ENCODE results near the gene ST6GAL2. TPM values are rescaled to one million over a fixed set of nuclear protein-coding genes. Genes with fewer than 3 reads are reported as not detected.

The ST6GAL2 gene
- total and polyA plus RNA-seq, 2 of the 8 experiments (the other 6 are each of a cell fraction or from before 2014, with no cell fraction given) = 2.7 to 17.5 TPM

DNA sequence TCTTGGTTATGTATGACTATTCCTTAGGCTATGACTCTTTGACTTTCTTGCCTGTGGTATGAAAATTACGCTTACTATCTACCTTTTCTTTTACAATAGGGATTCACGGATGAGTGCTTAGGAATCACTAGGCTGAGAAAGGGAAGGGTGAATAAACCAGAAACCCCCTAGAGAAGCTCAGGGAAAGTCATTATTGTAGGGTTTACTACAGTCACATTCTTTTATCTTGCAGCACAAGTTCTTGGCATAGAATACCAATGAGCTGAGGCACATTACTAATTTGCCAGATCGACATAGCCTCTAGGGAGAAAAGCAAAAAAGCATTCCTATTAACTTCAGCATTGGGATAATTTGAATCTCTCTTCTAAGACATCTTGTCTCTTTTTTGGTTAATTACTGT is 103.3 kb downstream of the ST6GAL2 start:
- Histone ChIP-seq H3K23ac (ENCODE audit: insufficient read length) (no peak overlapping the region), H3K36me3 (ENCODE audit: control insufficient read depth in 2 of 4, insufficient read depth in 4 of 4, low read length in 3 of 4) (no peaks in the 10 kb centered on the region), H3K23me2 (ENCODE audit: low read depth, low read length) (no peaks in the 10 kb centered on the region), H2BK12ac (ENCODE audit: low read depth, low read length) (no peak overlapping the region), H4K5ac (ENCODE audit: insufficient read length, low read depth, low read length) (no peak overlapping the region), H3K79me2 (ENCODE audit: control insufficient read depth in 1 of 2, insufficient read depth in 2 of 2, low read length in 2 of 2) (no peaks in the 10 kb centered on the region), H3K4me1 (replicated peaks in 1 of 4; ENCODE audit: control insufficient read depth in 3 of 4, insufficient read depth in 4 of 4, low read length in 3 of 4) (no peaks in the 10 kb centered on the region), H4K8ac (ENCODE audit: extremely low read depth, insufficient read depth, low read length) (no peak overlapping the region), H3K4me3 (ENCODE audit: extremely low read depth in 1 of 4, insufficient read depth in 2 of 4, low read depth in 3 of 4, low read length in 4 of 4) (no peak overlapping the region), H2BK120ac (replicated peaks; ENCODE audit: low read depth, low read length) (no peak overlapping the region), H4K91ac (replicated peaks; ENCODE audit: insufficient read length, low read length) (no peak overlapping the region), H3K18ac (ENCODE audit: extremely low read depth, low read length) (no peak overlapping the region), H3K56ac (replicated peaks; ENCODE audit: insufficient read length, low read depth, low read length) (no peak overlapping the region), H3K9ac (replicated peaks in 1 of 4; ENCODE audit: extremely low read depth in 1 of 4, low read depth in 3 of 4, low read length in 3 of 4) (no peak overlapping the region), H2BK15ac (ENCODE audit: low read length) (no peak overlapping the region), H3K4ac (replicated peaks; ENCODE audit: insufficient read length, low read depth, low read length) (no peak overlapping the region), H2AFZ (ENCODE audit: low read length) (no peak overlapping the region), H4K20me1 (replicated peaks in 1 of 2; ENCODE audit: control insufficient read depth in 1 of 2, insufficient read depth in 2 of 2, low read length in 2 of 2) (no peaks in the 10 kb centered on the region), H3K4me2 (ENCODE audit: insufficient read depth in 1 of 2, low read depth in 2 of 2, low read length in 2 of 2) (no peak overlapping the region), H3K79me1 (ENCODE audit: low read depth, low read length) (no peaks in the 10 kb centered on the region), H2AK5ac (ENCODE audit: low read depth, low read length) (no peak overlapping the region), H2BK20ac (ENCODE audit: low read length) (no peak overlapping the region), H3K27ac (ENCODE audit: low read depth, low read length) (no peak overlapping the region), H3K27me3 (replicated peaks in 1 of 4; ENCODE audit: control insufficient read depth in 3 of 4, extremely low read depth in 1 of 4, insufficient read depth in 3 of 4, low read length in 3 of 4) (no peaks in the 10 kb centered on the region), H3K14ac (ENCODE audit: insufficient read length) (no peak overlapping the region), H2BK5ac (ENCODE audit: low read depth, low read length) (no peak overlapping the region), H3K9me3 (ENCODE audit: insufficient read depth in 2 of 2, low read depth in 1 of 2, low read length in 1 of 2) (no peaks in the 10 kb centered on the region)
- DNase-seq (ENCODE audit: low read depth in 1 of 2, low spot score in 2 of 2) = no peak
- 93% methylated on average over 3 of the region's 3 CpGs; no CpG with 5 or more reads in 1 of the 2 experiments for WGBS, 2 experiments (ENCODE audit: extremely low coverage in 1 of 2, insufficient coverage in 1 of 2, insufficient read length in 1 of 2, insufficient replicate concordance in 2 of 2, low coverage in 1 of 2, low lambda C conversion rate in 2 of 2, missing lambda C conversion rate in 1 of 2)
- ChIA-PET POLR2A (ENCODE audit: partially characterized antibody) (no interaction called here), CTCF (ENCODE audit: partially characterized antibody) (no interaction called here)
- no peak for FAIRE-seq
- TF ChIP-seq EGR1 (IDR thresholded peaks at IDR 0.05; ENCODE audit: borderline replicate concordance, low read depth, low read length) = no peak
- no peak for TF ChIP-seq TAF7 (optimal IDR thresholded peaks at IDR 0.05; ENCODE audit: borderline replicate concordance, low read depth, low read length)
- no peak for TF ChIP-seq BRCA1 (IDR thresholded peaks at IDR 0.05; ENCODE audit: low read depth, low read length)
- no peak for TF ChIP-seq SP2 (IDR thresholded peaks at IDR 0.05; ENCODE audit: low read length)
- no peak for TF ChIP-seq NRF1 (IDR thresholded peaks at IDR 0.05; ENCODE audit: low read depth, low read length)
- TF ChIP-seq ZNF274 (IDR thresholded peaks at IDR 0.05; ENCODE audit: borderline replicate concordance, extremely low read depth, low read length) = no peak
- TF ChIP-seq RBBP5 (IDR thresholded peaks at IDR 0.05; ENCODE audit: borderline replicate concordance, low read depth, low read length) = no peak
- no peak for TF ChIP-seq CEBPB (IDR thresholded peaks at IDR 0.05; ENCODE audit: low read depth, low read length)
- no peak for TF ChIP-seq CHD1 (IDR thresholded peaks at IDR 0.05; ENCODE audit: low read depth, low read length)
- TF ChIP-seq, protein P1, sequence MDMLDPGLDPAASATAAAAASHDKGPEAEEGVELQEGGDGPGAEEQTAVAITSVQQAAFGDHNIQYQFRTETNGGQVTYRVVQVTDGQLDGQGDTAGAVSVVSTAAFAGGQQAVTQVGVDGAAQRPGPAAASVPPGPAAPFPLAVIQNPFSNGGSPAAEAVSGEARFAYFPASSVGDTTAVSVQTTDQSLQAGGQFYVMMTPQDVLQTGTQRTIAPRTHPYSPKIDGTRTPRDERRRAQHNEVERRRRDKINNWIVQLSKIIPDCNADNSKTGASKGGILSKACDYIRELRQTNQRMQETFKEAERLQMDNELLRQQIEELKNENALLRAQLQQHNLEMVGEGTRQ (IDR thresholded peaks at IDR 0.05; ENCODE audit: low read length) = no peak
- no peak for TF ChIP-seq SAP30 (IDR thresholded peaks at IDR 0.05; ENCODE audit: insufficient read depth, insufficient replicate concordance, low read length)

Data from H1 (cell line).